SJSA1 (cell line): ENCODE results near the gene TRIM24. TPM values are rescaled to one million over a fixed set of nuclear protein-coding genes. Genes with fewer than 3 reads are reported as not detected.

Experiments used
- DNase-seq, 2 experiments: peaks; one replicate each; pipeline ENCODE4 v3.0.0-alpha.2; 2015 to 2020; ENCODE audit warnings: low spot score in 2 of 2, low read depth in 1 of 2
- H3K27ac ChIP-seq: fragments of 250-450 bp; sonication (Bioruptor Pico); 2 replicates; pipeline ENCODE4 v1.5.1; 2020; ENCODE audit warnings: mild to moderate bottlenecking, moderate library complexity
- H3K27me3 ChIP-seq: fragments of 250-450 bp; sonication (Bioruptor Pico); replicated peaks from 2 replicates; pipeline ENCODE4 v1.5.1; 2020; ENCODE audit warnings: mild to moderate bottlenecking, moderate library complexity
- H3K36me3 ChIP-seq: fragments of 250-450 bp; sonication (Bioruptor Pico); 2 replicates; pipeline ENCODE4 v1.5.1; 2020; ENCODE audit warnings: mild to moderate bottlenecking
- H3K4me1 ChIP-seq: fragments of 250-450 bp; sonication (Bioruptor Pico); replicated peaks from 2 replicates; pipeline ENCODE4 v1.6.1; 2021; ENCODE audit warnings: mild to moderate bottlenecking
- H3K4me3 ChIP-seq: fragments of 250-450 bp; sonication (Bioruptor Pico); 2 replicates; pipeline ENCODE4 v1.5.1; 2020; ENCODE audit warnings: mild to moderate bottlenecking
- H3K9me3 ChIP-seq: fragments of 250-450 bp; sonication (Bioruptor Pico); replicated peaks from 2 replicates; pipeline ENCODE4 v1.5.1; 2020; ENCODE audit warnings: mild to moderate bottlenecking
- total RNA-seq: library from RNA; depleted of rRNA; stranded (reverse); fragments of >200 nt; shearing (Covaris generic); gene quantifications from 2 replicates; pipeline ENCODE4 v1.2.3, GENCODE V29; 2014; rRNA removed

TRIM24 gene
- total RNA-seq, 1 experiment from 2014 or later = 20.3 TPM

DNA sequence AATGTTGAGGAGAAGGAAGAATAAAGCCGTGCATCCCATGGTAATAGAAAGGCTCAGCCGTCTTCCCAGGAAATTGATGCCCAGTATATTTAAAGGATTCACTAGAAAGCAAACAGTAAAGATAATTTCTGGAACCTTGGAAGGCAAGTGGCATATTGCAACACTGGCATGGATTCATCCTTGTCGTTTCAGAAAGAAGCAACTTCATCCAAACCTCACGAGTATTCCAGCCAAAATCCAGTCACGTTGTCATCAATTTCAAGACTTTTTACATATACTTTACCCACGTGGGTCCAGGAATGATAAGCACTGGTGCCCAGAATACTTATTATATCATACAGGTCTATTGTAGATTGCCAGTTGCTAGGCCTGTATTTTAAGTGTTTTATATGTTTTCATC is 167.3 kb downstream of the TRIM24 start:
- Histone ChIP-seq H3K9me3 (no peaks in the 10 kb centered on the region), H3K36me3 (no peaks in the 10 kb centered on the region)
- no peak for DNase-seq

DNA sequence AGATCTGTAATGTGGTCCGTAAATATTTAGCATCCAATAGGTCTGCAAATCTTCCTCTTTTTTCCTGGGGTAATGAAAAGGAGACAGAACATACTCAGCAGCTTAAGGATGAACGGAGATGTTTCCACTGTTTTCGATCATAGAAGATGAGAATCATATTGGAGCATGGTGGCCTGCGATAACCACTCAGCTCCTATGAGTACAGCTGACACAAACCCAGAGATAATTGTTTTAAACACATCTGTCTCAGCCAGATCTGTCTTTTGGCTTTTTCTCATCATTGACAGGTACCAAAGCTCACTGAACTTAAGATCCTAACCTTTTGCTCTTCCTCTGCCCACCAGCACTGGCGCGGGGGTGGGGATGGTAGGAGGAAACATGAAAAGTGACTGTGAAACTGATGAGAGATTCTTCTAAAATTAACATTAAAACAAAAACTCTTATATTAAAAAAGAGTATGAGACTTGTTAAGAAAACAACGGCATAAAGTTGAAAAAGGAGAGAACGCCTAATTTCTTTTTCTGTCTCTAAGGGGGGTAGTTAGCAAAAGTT is 170.1 kb downstream of the TRIM24 start:
- no peaks in the 10 kb centered on the region for H3K9me3 ChIP-seq
- H3K4me3 ChIP-seq = no peak overlapping the region
- H3K4me1 ChIP-seq = no peaks in the 10 kb centered on the region
- no peaks in the 10 kb centered on the region for H3K36me3 ChIP-seq
- H3K27me3 ChIP-seq = no peaks in the 10 kb centered on the region
- no peak for DNase-seq
- no peak overlapping the region for H3K27ac ChIP-seq

More for the DNA sequence above, 167.3 kb downstream of the TRIM24 start:
- Histone ChIP-seq H3K4me3 (no peak overlapping the region), H3K27me3 (no peaks in the 10 kb centered on the region), H3K4me1 (no peaks in the 10 kb centered on the region), H3K27ac (no peak overlapping the region)

DNA sequence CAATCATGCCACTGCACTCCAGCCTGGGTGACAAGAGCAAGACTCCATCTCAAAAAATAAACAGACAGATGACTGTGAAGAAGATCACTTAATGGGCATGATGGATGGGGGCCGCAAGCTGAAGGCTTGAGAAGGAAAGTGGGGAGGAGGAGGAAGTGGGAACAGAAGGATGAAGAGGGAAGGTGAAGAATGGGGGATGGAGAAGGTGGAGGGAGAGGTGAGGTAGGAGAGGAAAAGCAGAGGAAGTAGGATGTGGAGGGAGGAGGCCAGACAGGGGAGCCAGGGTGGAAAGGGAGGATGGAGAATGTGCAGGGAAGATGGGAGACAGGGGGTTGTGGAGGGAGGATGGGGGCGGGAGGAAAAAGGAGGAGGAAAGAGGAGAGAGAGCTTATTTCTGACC is 172.3 kb downstream of the TRIM24 start:
- H3K27me3 ChIP-seq = no peaks in the 10 kb centered on the region
- no peaks in the 10 kb centered on the region for H3K36me3 ChIP-seq
- no peaks in the 10 kb centered on the region for H3K4me1 ChIP-seq
- no peaks in the 10 kb centered on the region for H3K9me3 ChIP-seq
- no peak for DNase-seq
- no peak overlapping the region for H3K27ac ChIP-seq
- H3K4me3 ChIP-seq = no peak overlapping the region

DNA sequence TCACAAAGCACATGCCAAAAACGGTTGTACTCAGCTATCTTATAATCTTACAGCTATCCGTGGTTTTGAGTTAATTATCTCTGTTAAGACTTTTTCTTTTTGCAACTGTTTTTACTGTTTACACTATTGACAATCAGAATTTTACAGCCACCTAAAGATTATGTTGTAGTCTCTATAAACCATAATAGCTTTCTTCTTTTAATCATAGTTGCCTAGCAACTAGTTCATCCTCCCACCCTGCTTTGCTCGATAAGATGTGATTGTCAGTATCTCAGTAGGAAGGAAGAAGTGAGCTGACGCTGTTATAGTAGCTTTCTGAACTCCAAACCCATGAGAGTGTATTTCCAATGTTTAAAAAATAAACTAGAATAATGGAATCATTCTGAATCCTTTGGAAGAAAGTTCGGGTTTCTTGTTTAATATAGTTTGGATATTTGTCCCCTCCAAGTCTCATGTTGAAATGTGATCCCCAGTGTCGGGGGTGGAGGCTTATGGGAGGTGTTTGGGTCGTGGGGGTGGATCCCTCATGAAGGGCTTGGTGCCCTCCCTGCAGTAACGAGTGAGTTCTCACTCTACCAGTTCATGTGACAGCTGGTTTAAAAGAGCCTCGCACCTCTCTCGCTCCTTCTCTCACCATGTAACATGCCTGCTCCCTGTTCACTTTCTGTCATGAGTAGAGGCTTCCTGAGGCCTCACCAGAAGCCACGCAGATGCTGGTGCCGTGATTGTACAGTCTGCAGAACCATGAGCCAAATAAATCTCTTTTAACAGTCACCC is 173.0 kb downstream of the TRIM24 start:
- no peaks in the 10 kb centered on the region for H3K36me3 ChIP-seq
- H3K4me1 ChIP-seq = no peaks in the 10 kb centered on the region
- no peaks in the 10 kb centered on the region for H3K27me3 ChIP-seq
- no peak for DNase-seq
- H3K27ac ChIP-seq = no peak overlapping the region
- H3K9me3 ChIP-seq = no peaks in the 10 kb centered on the region
- no peak overlapping the region for H3K4me3 ChIP-seq

Other genes starting within 250 kb of the TRIM24 start
- not detected in 2 replicates for gene SVOPL, start 241.1 kb downstream of the TRIM24 start, total RNA-seq